Left forelimb (tissue), 1 donor: ENCODE data around the gene CASK.

Experiments
- DNase-seq: peaks from one replicate; pipeline ENCODE4 v3.0.0-alpha.2; 2018; ENCODE audit warnings: low spot score

CASK gene

DNA sequence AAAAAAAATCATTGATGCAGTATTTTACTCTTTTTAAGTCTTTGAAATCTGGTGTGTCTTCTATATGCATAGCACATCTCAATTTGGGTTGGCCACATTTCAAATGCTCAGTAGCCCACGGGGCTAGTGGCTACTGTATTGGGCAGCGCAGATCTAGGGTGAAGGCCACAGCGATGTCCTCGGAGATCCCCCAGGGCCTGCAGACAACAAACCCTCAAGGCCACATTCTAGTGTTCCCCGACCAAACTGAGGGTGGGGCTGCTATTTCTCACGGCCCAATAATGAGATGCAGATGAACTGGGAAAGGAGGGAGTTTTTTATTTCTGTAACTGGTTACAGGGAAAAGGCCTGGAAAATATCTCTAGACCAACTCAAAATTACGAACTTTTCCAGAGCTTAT lies 452.6 kb downstream of the CASK start:
- no peak for DNase-seq

DNA sequence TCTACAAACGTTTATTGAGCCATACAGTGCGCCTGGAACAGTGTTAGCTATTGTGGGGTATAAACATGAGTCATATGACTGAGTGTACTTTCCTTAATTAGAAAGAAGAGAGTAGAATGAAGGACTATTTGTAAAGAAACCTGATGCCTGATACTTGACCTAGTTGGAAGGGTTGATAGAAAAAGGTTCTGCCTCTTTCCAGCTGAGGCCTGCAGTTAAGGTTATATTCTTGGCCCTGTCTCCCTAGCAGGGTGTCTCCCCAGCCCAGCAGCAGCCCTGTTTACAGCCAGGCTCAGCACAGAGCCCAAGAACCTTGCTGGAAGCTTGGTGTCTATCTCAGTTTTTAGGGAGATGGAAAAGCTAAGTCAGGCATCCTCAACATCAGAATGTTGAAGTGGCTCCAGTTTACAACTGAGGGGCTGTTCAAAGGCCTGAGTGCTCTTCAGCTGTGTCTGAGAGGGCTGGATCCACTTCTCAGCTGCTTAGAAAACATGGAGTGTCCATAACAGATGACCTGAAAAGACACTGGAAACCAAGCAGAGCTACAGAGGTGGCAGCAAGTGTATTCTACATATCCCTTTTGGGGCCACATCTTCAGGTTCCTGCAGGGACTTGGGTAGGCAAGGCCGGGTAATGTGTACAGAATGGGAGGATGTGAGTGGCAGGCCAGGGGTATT lies 454.6 kb downstream of the CASK start:
- DNase-seq = no peak
